Epithelial cell of esophagus (primary cell): ENCODE measurements around the gene SLC17A2.

Experiments
- DNase-seq: peaks from one replicate; pipeline ENCODE4 v3.0.0; 2010; ENCODE audit warnings: low read depth
- H3K4me3 ChIP-seq: 2 replicates; pipeline ENCODE4 v1.5.1; 2011; ENCODE audit warnings: mild to moderate bottlenecking, low read length, control low read depth
- CTCF ChIP-seq: IDR thresholded peaks from 2 replicates; pipeline ENCODE4 v1.5.1; 2011; ENCODE audit warnings: low read depth, mild to moderate bottlenecking, low read length, control low read depth, inconsistent platforms; ENCODE audit not compliant: insufficient read depth; ENCODE audit errors: missing control alignments

Gene SLC17A2

GRCh38 chr6:25868436-25869183, 61.9 kb downstream of the SLC17A2 start:
- no peak for TF ChIP-seq CTCF
- no peak overlapping the region for H3K4me3 ChIP-seq
- DNase-seq = no peak

- no peak overlapping the region for H3K4me3 ChIP-seq
- DNase-seq = no peak
- TF ChIP-seq CTCF = no peak
Measured at GRCh38 chr6:25866011-25866410, 64.5 kb downstream of the SLC17A2 start.

- TF ChIP-seq CTCF = no peak
- no peak overlapping the region for H3K4me3 ChIP-seq
- no peak for DNase-seq
Measured at GRCh38 chr6:25863360-25863759, 67.1 kb downstream of the SLC17A2 start.
